ENCODE results near the gene GABBR2. TPM values are rescaled to one million over a fixed set of nuclear protein-coding genes. Genes with fewer than 3 reads are reported as not detected.
"Not testable (repeated sequence)": the region's sequence is repeated elsewhere in the genome, so short reads cannot be mapped to it uniquely, and the experiment has no call there.

The GABBR2 gene
- total RNA-seq, 1 experiment from 2014 or later: 3.8 TPM

DNA sequence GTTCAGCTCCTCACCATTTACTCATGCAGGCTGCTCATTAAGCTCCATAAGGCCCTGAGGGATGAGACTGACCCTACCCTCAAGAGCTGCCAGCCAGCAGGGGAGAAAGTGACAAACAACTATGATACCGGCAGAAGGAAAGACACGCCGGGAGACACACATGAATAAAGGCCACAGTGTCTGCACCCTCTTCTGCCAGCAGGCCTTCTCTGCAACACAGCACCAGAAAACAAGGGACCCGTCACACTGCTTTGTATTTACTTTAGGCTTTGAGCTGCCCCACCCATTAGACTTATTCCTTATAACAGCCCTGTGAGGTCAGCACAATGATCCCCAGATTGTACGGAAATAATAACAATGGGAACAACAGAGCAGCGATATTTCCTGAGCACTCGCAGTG lies 7.2 kb downstream of the GABBR2 start:
- H3K9me3 ChIP-seq: no peaks in the 10 kb centered on the region
- no peaks in the 10 kb centered on the region for H3K27me3 ChIP-seq
- H3K36me3 ChIP-seq: no peaks in the 10 kb centered on the region
- DNase-seq: no peak
- no peak overlapping the region for H3K4me3 ChIP-seq

GRCh38 chr9:98700801-98701200 lies 7.9 kb downstream of the GABBR2 start:
- Histone ChIP-seq H3K4me3 (no peak overlapping the region), H3K9me3 (no peaks in the 10 kb centered on the region), H3K36me3 (no peaks in the 10 kb centered on the region), H3K27me3 (no peaks in the 10 kb centered on the region)
- DNase-seq: no peak

- H3K36me3 ChIP-seq: no peaks in the 10 kb centered on the region
- no peaks in the 10 kb centered on the region for H3K9me3 ChIP-seq
- peak; percentile 16 for DNase-seq
- H3K4me3 ChIP-seq: no peak overlapping the region
- no peaks in the 10 kb centered on the region for H3K27me3 ChIP-seq
These were observed 9.9 kb downstream of the GABBR2 start for GRCh38 chr9:98698856-98699255.

DNA sequence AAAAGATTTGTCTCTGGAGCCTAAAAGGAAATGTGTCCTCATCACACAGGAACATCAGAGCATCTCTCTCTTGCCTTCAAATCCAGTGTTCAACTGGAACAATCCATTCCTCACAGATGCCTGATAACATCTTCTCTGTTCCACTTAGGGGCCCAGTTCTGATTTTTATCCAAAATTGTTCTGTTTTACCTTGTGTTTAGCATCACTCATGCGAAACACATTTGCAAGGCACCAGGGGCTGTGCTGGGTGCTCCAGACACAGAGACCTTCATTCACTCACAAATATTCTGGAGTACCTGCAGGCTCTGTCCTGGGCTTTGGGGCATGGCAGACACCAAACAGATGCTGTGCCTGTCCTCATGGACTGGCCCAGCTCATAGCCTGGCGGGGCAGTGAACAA lies 13.8 kb downstream of the GABBR2 start:
- no peak for DNase-seq
- no peaks in the 10 kb centered on the region for H3K36me3 ChIP-seq
- H3K27me3 ChIP-seq: no peaks in the 10 kb centered on the region
- H3K9me3 ChIP-seq: no peaks in the 10 kb centered on the region
- H3K4me3 ChIP-seq: no peak overlapping the region

DNA sequence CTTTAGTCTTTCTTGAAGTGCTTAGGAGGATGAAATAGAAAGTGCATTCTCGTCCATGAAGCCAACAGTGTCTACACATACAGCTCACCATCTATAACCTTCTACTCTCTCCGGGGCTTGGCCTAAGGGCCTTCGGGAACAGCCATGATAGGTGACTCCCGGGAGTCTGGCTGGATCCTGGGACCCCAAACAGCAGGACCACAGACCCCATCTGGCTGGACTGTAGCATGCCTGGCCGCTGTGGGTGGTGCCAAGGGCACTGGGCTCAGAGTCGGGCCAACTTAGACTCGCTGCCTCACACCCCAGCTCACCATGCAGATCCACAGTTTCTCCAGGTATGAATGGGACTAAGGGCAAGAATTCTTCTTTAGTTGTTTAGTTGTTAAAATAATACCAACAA lies 16.3 kb downstream of the GABBR2 start:
- no peak overlapping the region for H3K4me3 ChIP-seq
- no peaks in the 10 kb centered on the region for H3K9me3 ChIP-seq
- no peak for DNase-seq
- H3K27me3 ChIP-seq: no peaks in the 10 kb centered on the region
- H3K36me3 ChIP-seq: no peaks in the 10 kb centered on the region

- no peaks in the 10 kb centered on the region for H3K36me3 ChIP-seq
- H3K27me3 ChIP-seq: no peaks in the 10 kb centered on the region
- H3K4me3 ChIP-seq: no peak overlapping the region
- DNase-seq: no peak
- no peaks in the 10 kb centered on the region for H3K9me3 ChIP-seq
These were observed 16.8 kb downstream of the GABBR2 start for GRCh38 chr9:98691890-98692289.

GRCh38 chr9:98690686-98691085 lies 18.0 kb downstream of the GABBR2 start:
- H3K9me3 ChIP-seq: no peaks in the 10 kb centered on the region
- H3K4me3 ChIP-seq: no peak overlapping the region
- DNase-seq: no peak
- H3K27me3 ChIP-seq: no peaks in the 10 kb centered on the region
- no peaks in the 10 kb centered on the region for H3K36me3 ChIP-seq

- H3K9me3 ChIP-seq: no peaks in the 10 kb centered on the region
- no peaks in the 10 kb centered on the region for H3K36me3 ChIP-seq
- H3K27me3 ChIP-seq: no peaks in the 10 kb centered on the region
- H3K4me3 ChIP-seq: no peak overlapping the region
- no peak for DNase-seq
These were observed 19.8 kb downstream of the GABBR2 start for GRCh38 chr9:98688710-98689495.

- Histone ChIP-seq H3K9me3 (no peaks in the 10 kb centered on the region), H3K4me3 (no peak overlapping the region), H3K27me3 (no peaks in the 10 kb centered on the region), H3K36me3 (no peaks in the 10 kb centered on the region)
- no peak for DNase-seq
These were observed 20.8 kb downstream of the GABBR2 start for GRCh38 chr9:98687911-98688310.

DNA sequence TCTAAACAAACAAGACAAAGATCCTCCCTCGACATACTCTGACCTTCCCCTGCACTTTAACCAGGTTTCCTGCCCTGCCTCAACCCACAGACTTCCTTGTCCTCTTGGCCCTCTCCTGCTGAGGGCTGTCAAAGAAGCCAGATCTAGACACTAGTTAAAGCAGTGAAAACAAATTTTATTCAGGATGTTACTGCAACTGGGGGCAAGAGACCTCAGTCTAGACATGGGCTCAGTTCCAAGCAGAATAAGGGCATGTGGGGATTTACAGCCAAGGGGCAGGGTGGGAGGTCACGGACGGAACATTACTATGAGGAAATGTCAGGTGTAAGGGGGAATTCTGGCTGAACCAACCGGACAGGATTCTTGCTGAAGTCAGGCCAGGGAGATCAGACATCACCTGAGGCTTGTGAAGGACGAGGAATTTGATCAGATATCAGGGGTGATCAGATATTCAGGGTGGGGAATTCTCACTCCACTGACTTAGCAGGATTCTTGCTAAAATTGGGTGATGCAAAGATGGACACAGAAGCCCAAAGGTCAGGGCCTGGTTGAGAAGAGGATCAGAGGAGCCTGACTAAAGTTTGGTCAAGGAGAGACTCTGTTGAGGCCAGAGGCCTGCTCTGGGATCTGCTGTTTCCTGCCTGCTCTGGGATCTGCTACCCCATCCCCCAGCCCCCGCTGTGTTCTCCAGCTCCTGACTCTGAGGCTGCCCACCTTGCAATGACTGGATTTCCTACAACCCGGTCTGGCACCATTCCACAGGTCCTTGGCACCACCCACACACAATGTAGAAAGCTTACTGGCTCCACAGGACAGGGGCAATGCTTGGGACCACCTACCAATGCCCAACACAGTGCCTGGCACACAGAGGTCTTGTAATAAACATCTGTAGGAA lies 21.5 kb downstream of the GABBR2 start:
- H3K27me3 ChIP-seq: no peaks in the 10 kb centered on the region
- H3K4me3 ChIP-seq: no peak overlapping the region
- H3K9me3 ChIP-seq: no peaks in the 10 kb centered on the region
- no peaks in the 10 kb centered on the region for H3K36me3 ChIP-seq
- DNase-seq: no peak

- not testable (repeated sequence) for H3K4me3 ChIP-seq, H3K36me3 ChIP-seq, H3K9me3 ChIP-seq, DNase-seq, H3K27me3 ChIP-seq
These were observed 23.9 kb downstream of the GABBR2 start for GRCh38 chr9:98684816-98685215.

DNA sequence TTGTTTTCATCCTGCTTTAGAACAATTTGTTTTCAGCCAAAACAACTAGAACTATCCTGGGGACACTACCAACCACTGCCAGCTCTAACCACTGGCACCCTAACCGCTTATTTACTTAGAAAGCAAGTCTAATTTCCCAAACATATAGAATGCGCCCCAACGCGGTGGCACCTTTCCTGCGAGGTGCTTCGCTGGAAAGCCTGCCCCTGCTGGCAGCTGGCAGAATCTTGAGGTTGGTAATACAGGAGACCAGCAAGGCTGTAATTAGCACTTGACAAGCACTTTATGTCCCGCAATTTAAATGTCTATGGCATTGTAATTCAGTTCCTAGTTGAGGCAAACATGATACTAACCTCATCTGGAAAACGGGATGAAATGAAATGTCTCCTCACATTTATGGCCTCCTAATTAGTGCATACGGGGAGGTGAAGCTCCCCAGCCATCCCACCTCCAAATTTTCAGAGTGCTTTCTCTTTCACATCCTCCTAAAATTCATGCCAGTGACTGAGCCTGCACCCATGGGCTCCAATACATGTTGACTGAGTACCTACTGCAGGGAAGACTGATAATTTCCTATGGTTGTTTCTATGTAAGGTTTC lies 30.4 kb downstream of the GABBR2 start:
- Histone ChIP-seq H3K9me3 (no peaks in the 10 kb centered on the region), H3K4me3 (no peak overlapping the region), H3K27me3 (no peaks in the 10 kb centered on the region), H3K36me3 (no peaks in the 10 kb centered on the region)
- no peak for DNase-seq

DNA sequence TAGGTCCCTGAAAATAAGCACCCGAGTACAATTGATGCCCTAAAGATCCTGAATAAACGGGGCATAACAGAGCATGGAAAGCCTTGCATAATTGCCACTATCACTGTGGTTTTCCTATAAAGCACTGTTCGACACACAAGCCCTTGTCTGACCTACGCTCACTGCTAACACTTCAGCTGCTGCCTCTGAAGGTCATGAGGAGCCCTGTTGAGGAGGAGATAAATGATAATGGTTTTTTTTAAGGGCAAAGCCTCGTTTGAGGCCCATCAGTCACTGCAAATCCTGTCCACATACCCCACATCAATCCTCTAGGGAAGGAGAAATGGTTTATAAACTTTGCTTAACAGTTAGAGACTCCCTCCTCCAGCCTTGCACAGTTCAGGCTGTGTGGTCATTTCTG lies 35.1 kb downstream of the GABBR2 start:
- H3K4me3 ChIP-seq: no peak overlapping the region
- DNase-seq: no peak
- no peaks in the 10 kb centered on the region for H3K9me3 ChIP-seq
- H3K27me3 ChIP-seq: no peaks in the 10 kb centered on the region
- H3K36me3 ChIP-seq: no peaks in the 10 kb centered on the region

DNA sequence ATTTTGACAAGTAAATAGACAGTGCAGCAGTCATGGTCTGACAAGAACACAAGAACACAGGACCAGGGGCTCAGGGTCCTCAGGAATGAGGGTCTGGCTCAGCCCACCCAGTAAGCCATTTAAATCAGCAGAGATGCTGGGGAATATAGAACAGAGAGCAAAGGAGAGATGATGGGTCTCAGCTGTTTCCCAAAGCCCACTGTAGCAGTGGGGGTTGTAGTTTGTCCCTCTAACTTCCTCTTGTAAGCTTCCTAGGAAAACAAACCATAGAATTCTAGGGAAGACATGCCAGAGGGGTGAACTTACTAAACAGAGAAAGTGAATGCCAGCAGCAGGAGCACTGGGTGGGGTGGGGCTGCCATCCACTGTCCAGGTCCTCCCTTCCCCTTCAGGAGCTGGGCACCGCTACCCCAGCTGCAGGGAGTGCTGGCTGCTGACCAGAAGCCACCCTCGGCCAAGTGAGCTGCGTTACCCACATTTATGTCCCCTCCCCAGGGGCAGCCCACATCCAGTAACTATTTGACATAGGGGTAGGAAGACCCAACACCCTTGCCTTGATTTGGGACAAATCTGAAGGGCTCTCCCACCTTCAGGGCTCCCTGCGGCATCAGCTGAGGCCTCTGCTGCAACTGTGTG lies 41.6 kb downstream of the GABBR2 start:
- Histone ChIP-seq H3K27me3 (no peaks in the 10 kb centered on the region), H3K36me3 (no peaks in the 10 kb centered on the region), H3K9me3 (no peaks in the 10 kb centered on the region), H3K4me3 (no peak overlapping the region)
- DNase-seq: no peak

- DNase-seq: no peak
- Histone ChIP-seq H3K9me3 (no peaks in the 10 kb centered on the region), H3K27me3 (no peaks in the 10 kb centered on the region), H3K4me3 (no peak overlapping the region), H3K36me3 (no peaks in the 10 kb centered on the region)
These were observed 43.2 kb downstream of the GABBR2 start for GRCh38 chr9:98665501-98665900.

DNA sequence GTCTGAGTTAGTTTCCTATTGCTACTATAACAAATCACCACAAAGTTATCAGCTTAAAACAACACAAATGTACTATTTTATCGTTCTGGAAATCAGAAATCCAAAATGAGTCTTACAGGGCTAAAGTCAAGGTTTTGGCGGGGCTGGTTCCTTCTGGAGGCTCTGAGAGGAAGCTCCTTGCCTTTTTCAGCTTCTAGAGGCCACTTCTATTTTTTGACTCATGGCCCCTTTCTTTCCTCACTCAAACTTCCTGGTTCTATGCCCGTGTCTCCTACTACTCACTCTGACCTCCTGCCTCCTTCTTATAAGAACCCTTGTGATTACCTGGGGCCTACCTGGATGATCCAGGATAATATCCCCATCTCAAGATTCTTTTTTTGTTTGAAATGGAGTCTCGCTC lies 48.2 kb downstream of the GABBR2 start:
- H3K9me3 ChIP-seq: no peaks in the 10 kb centered on the region
- DNase-seq: no peak
- H3K36me3 ChIP-seq: no peaks in the 10 kb centered on the region

DNA sequence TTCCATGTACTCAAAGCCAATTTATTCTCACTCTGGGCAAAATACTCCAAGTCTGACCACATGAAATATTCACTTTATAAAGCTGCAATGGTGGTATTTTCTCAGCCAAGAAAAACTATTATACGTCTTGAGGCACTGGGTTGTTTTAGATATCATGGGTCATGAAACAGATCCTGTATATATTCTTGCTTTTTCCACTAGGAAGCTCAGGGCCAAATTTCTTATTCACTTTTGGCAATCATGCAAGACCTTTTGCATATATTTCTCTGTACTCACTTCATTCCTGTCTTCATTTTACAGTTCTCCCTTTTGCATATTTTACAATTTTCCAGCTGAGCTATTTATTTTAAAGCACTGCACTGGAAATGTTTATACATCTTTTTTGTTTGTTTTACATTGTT lies 49.8 kb downstream of the GABBR2 start:
- Histone ChIP-seq H3K9me3 (no peaks in the 10 kb centered on the region), H3K4me3 (no peak overlapping the region), H3K36me3 (no peaks in the 10 kb centered on the region), H3K27me3 (no peaks in the 10 kb centered on the region)
- no peak for DNase-seq

More for the DNA sequence above, 48.2 kb downstream of the GABBR2 start:
- Histone ChIP-seq H3K27me3 (no peaks in the 10 kb centered on the region), H3K4me3 (no peak overlapping the region)

Data from MG63 (cell line).